GM23248 (cell line): Measurements from ENCODE around the gene CNIH3. TPM values are rescaled to one million over a fixed set of nuclear protein-coding genes. Genes with fewer than 3 reads are reported as not detected.

Source experiments
- DNase-seq: peaks from one replicate; pipeline ENCODE4 v3.0.0-alpha.2; 2015
- H2AFZ ChIP-seq: fragments of 200-600 bp; sonication (generic); 2 replicates; pipeline ENCODE4 v1.6.1; 2016; ENCODE audit warnings: antibody characterized with exemption
- H3F3A ChIP-seq: fragments of 200-600 bp; sonication (generic); 2 replicates; pipeline ENCODE4 v1.6.1; 2016; ENCODE audit warnings: mild to moderate bottlenecking, antibody characterized with exemption, mixed run types; ENCODE audit not compliant: insufficient read depth
- H3K27ac ChIP-seq: fragments of 200-600 bp; sonication (generic); 2 replicates; pipeline ENCODE4 v1.5.1; 2016; ENCODE audit warnings: mild to moderate bottlenecking
- H3K27me3 ChIP-seq: fragments of 200-600 bp; sonication (generic); replicated peaks from 2 replicates; pipeline ENCODE4 v1.6.1; 2016; ENCODE audit warnings: mild to moderate bottlenecking; ENCODE audit not compliant: insufficient read depth
- H3K36me3 ChIP-seq: fragments of 200-600 bp; sonication (generic); 2 replicates; pipeline ENCODE4 v1.6.1; 2016; ENCODE audit warnings: low read depth, mild to moderate bottlenecking
- H3K4me1 ChIP-seq: fragments of 200-600 bp; sonication (generic); 2 replicates; pipeline ENCODE4 v1.6.1; 2016; ENCODE audit warnings: mild to moderate bottlenecking; ENCODE audit not compliant: insufficient read depth
- H3K4me2 ChIP-seq: fragments of 200-600 bp; sonication (generic); one replicate; pipeline ENCODE4 v1.6.1; 2016; ENCODE audit warnings: mild to moderate bottlenecking; ENCODE audit not compliant: unreplicated experiment
- H3K4me3 ChIP-seq: fragments of 200-600 bp; sonication (generic); 2 replicates; pipeline ENCODE4 v1.5.1; 2016; ENCODE audit warnings: mild to moderate bottlenecking
- H3K79me2 ChIP-seq: fragments of 200-600 bp; sonication (generic); 2 replicates; pipeline ENCODE4 v1.6.1; 2016; ENCODE audit warnings: mild to moderate bottlenecking; ENCODE audit not compliant: insufficient read depth
- H3K9ac ChIP-seq: fragments of 200-600 bp; sonication (generic); 2 replicates; pipeline ENCODE4 v1.6.1; 2016; ENCODE audit warnings: mild to moderate bottlenecking
- H3K9me2 ChIP-seq: fragments of 200-600 bp; sonication (generic); 2 replicates; pipeline ENCODE4 v1.6.1; 2016; ENCODE audit warnings: mixed run types, mild to moderate bottlenecking, moderate library complexity; ENCODE audit not compliant: insufficient read depth
- H3K9me3 ChIP-seq: fragments of 200-600 bp; sonication (generic); one replicate; pipeline ENCODE4 v1.6.1; 2017; ENCODE audit warnings: low read depth
- H4K20me1 ChIP-seq: fragments of 200-600 bp; sonication (generic); 2 replicates; pipeline ENCODE4 v1.6.0; 2016; ENCODE audit not compliant: insufficient read depth
- EZH2 ChIP-seq: fragments of 200-600 bp; sonication (generic); IDR thresholded peaks from 2 replicates; pipeline ENCODE4 v1.6.1; 2018; ENCODE audit warnings: antibody characterized with exemption, mild to moderate bottlenecking; ENCODE audit not compliant: insufficient read depth, poor library complexity, severe bottlenecking
- EZH2phosphoT487 ChIP-seq: fragments of 200-600 bp; sonication (generic); IDR thresholded peaks from 2 replicates; pipeline ENCODE4 v1.6.1; 2018; ENCODE audit warnings: antibody characterized with exemption, moderate library complexity, mild to moderate bottlenecking, low read depth; ENCODE audit not compliant: insufficient read depth
- WGBS, 2 experiments: methylation state at CpG; one replicate each; pipeline ENCODE4 v1.1.6; 2015 to 2017; ENCODE audit warnings: low lambda C conversion rate in 2 of 2, low coverage in 1 of 2; ENCODE audit errors: missing lambda C conversion rate in 2 of 2; 5-methylcytosine and 5-hydroxymethylcytosine counted together
- in situ Hi-C: fragments of 300-500 bp; cut with MboI; formaldehyde crosslinking; loops from 2 replicates; pipeline ENCODE4 v1.15.0; 2020
- polyA plus RNA-seq: library from polyadenylated mRNA; unstranded; fragments of >200 nt; fragmentation: Nextera tagmentation; extraction: Ambion mirVana; gene quantifications from 2 replicates; pipeline ENCODE4 v1.2.1, GENCODE V29; 2016
- total RNA-seq: library from RNA; depleted of rRNA; stranded (reverse); fragments of >200 nt; shearing (Covaris generic); gene quantifications from 2 replicates; pipeline ENCODE4 v1.2.3, GENCODE V29; 2014

CNIH3 gene
- total and polyA plus RNA-seq, 2 experiments from 2014 or later = 4.7 to 6.4 TPM

GRCh38 chr1:224607188-224608148 is 8.6 kb upstream of the CNIH3 start:
- no peak for TF ChIP-seq EZH2phosphoT487
- no peak for TF ChIP-seq EZH2
- Histone ChIP-seq H3K27me3 (no peaks in the 10 kb centered on the region), H3K27ac (no peak overlapping the region), H3K79me2 (no peaks in the 10 kb centered on the region), H3K9me2 (no peaks in the 10 kb centered on the region), H3F3A (no peaks in the 10 kb centered on the region), H3K9me3 (no peaks in the 10 kb centered on the region), H3K4me1 (no peaks in the 10 kb centered on the region), H3K9ac (no peak overlapping the region), H3K4me3 (no peak overlapping the region), H3K4me2 (no peak overlapping the region), H2AFZ (no peak overlapping the region), H4K20me1 (no peaks in the 10 kb centered on the region), H3K36me3 (no peaks in the 10 kb centered on the region)
- WGBS, 2 experiments = 65 to 72% methylated on average over 5 of the region's 5 CpGs
- no peak for DNase-seq
- in situ Hi-C loops = no loop called here

GRCh38 chr1:224609333-224609732 is 6.8 kb upstream of the CNIH3 start:
- H3K4me2 ChIP-seq = no peak overlapping the region
- no peak overlapping the region for H3K9ac ChIP-seq
- no peaks in the 10 kb centered on the region for H3K9me3 ChIP-seq
- no peak for DNase-seq
- no peaks in the 10 kb centered on the region for H4K20me1 ChIP-seq
- H3K4me1 ChIP-seq = no peaks in the 10 kb centered on the region
- TF ChIP-seq EZH2phosphoT487 (no peak), EZH2 (no peak)
- H2AFZ ChIP-seq = no peak overlapping the region
- no peaks in the 10 kb centered on the region for H3K79me2 ChIP-seq
- no peak overlapping the region for H3K27ac ChIP-seq
- H3K27me3 ChIP-seq = no peaks in the 10 kb centered on the region
- in situ Hi-C loops = no loop called here
- H3K36me3 ChIP-seq = no peaks in the 10 kb centered on the region
- no peaks in the 10 kb centered on the region for H3F3A ChIP-seq
- WGBS, 2 experiments = 48 to 62% methylated on average over 1 of the region's 1 CpG
- H3K4me3 ChIP-seq = no peak overlapping the region
- H3K9me2 ChIP-seq = no peaks in the 10 kb centered on the region

- Histone ChIP-seq H3K36me3 (no peaks in the 10 kb centered on the region), H3K4me2 (no peak overlapping the region), H3K9me3 (no peaks in the 10 kb centered on the region), H3K27me3 (no peaks in the 10 kb centered on the region; the same call in 1 of the 2 replicates), H3K4me1 (0 out of 2 replicates have a peak, but pooled peaks cover 3% of the 10 kb centered on the region), H3K27ac (no peak overlapping the region), H4K20me1 (no peaks in the 10 kb centered on the region), H2AFZ (no peak overlapping the region), H3K4me3 (no peak overlapping the region), H3K79me2 (no peaks in the 10 kb centered on the region), H3F3A (no peaks in the 10 kb centered on the region), H3K9ac (no peak overlapping the region), H3K9me2 (no peaks in the 10 kb centered on the region)
- no peak for DNase-seq
- TF ChIP-seq EZH2 (no peak), EZH2phosphoT487 (no peak)
- in situ Hi-C loops = no loop called here
- 89 to 96% methylated on average over 1 of the region's 1 CpG for WGBS, 2 experiments
Observed at GRCh38 chr1:224612246-224612645, 3.9 kb upstream of the CNIH3 start.

- Histone ChIP-seq H3K9me3 (no peaks in the 10 kb centered on the region), H3K4me3 (no peak overlapping the region), H4K20me1 (no peaks in the 10 kb centered on the region), H3K4me1 (0 out of 2 replicates have a peak, but pooled peaks cover 3% of the 10 kb centered on the region), H2AFZ (no peak overlapping the region), H3K27ac (no peak overlapping the region), H3K9ac (no peak overlapping the region), H3K79me2 (peaks cover 3% of the 10 kb centered on the region; the same call in 1 of the 2 replicates), H3K36me3 (no peaks in the 10 kb centered on the region), H3K4me2 (no peak overlapping the region), H3K27me3 (no peaks in the 10 kb centered on the region; the same call in 1 of the 2 replicates), H3F3A (no peaks in the 10 kb centered on the region), H3K9me2 (no peaks in the 10 kb centered on the region)
- TF ChIP-seq EZH2 = no peak
- TF ChIP-seq EZH2phosphoT487 = no peak
- DNase-seq = no peak
- in situ Hi-C loops = no loop called here
- 87 to 90% methylated on average over 6 of the region's 6 CpGs for WGBS, 2 experiments
Observed at GRCh38 chr1:224613486-224613885, 2.6 kb upstream of the CNIH3 start.
